Retinal pigment epithelial cell (primary cell): Measurements from ENCODE around the gene ADAMTSL3.
A peak's percentile ranks its signal among the peaks of the same experiment; 100 is the strongest.
"Not testable (repeated sequence)": the region's sequence is repeated elsewhere in the genome, so short reads cannot be mapped to it uniquely, and the experiment has no call there.

Experiments used
- DNase-seq: peaks from one replicate; pipeline ENCODE4 v3.0.0-alpha.2; 2010; ENCODE audit warnings: low read depth
- H3K4me3 ChIP-seq: 2 replicates; pipeline ENCODE4 v1.5.1; 2011; ENCODE audit warnings: mild to moderate bottlenecking, low read length, control low read depth, moderate library complexity
- TF ChIP-seq, protein P1 (sequence below): conservative IDR thresholded peaks from 2 replicates; pipeline ENCODE4 v1.5.1; 2011; ENCODE audit warnings: low read depth, low read length, control low read depth, inconsistent platforms

The ADAMTSL3 gene

DNA sequence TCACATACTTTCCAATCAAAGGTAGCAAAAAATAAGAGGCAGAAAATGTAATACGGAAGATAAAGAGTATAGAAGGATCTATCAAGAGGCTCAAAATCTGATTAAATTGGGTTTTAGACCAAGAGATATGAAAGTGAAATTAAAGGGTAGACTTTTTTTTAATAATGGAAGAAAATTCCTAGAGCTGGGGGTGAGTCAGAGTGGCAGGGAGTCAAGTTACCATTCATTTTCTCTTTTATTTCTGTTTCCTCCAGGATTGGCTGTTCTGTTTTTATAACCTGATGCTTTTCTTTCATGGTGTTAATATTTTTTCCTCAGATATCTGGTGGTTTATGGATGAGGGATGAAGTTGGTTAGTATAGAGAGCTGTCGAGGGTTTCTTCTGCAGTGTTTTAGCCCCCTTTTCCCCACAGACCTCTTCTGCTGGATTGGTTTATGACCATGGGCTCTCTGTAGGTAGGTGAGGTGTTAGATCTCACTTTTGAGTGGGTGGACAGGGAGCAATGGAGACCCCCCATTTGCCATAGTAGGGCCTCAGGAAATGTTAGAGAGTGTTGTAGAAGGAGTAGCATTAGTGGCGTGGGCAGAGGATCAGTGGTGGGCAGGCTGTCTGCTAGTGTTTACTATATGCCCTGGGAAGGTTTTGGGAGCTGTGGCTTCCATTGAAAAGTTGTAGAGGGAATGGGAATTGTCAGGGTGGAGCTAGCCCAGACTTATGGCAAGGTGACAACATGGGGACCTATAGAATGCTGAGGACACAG, 380.1 kb downstream of the ADAMTSL3 start:
- no peak overlapping the region for H3K4me3 ChIP-seq
- TF ChIP-seq, protein P1, sequence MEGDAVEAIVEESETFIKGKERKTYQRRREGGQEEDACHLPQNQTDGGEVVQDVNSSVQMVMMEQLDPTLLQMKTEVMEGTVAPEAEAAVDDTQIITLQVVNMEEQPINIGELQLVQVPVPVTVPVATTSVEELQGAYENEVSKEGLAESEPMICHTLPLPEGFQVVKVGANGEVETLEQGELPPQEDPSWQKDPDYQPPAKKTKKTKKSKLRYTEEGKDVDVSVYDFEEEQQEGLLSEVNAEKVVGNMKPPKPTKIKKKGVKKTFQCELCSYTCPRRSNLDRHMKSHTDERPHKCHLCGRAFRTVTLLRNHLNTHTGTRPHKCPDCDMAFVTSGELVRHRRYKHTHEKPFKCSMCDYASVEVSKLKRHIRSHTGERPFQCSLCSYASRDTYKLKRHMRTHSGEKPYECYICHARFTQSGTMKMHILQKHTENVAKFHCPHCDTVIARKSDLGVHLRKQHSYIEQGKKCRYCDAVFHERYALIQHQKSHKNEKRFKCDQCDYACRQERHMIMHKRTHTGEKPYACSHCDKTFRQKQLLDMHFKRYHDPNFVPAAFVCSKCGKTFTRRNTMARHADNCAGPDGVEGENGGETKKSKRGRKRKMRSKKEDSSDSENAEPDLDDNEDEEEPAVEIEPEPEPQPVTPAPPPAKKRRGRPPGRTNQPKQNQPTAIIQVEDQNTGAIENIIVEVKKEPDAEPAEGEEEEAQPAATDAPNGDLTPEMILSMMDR, result no peak
- no peak for DNase-seq

DNA sequence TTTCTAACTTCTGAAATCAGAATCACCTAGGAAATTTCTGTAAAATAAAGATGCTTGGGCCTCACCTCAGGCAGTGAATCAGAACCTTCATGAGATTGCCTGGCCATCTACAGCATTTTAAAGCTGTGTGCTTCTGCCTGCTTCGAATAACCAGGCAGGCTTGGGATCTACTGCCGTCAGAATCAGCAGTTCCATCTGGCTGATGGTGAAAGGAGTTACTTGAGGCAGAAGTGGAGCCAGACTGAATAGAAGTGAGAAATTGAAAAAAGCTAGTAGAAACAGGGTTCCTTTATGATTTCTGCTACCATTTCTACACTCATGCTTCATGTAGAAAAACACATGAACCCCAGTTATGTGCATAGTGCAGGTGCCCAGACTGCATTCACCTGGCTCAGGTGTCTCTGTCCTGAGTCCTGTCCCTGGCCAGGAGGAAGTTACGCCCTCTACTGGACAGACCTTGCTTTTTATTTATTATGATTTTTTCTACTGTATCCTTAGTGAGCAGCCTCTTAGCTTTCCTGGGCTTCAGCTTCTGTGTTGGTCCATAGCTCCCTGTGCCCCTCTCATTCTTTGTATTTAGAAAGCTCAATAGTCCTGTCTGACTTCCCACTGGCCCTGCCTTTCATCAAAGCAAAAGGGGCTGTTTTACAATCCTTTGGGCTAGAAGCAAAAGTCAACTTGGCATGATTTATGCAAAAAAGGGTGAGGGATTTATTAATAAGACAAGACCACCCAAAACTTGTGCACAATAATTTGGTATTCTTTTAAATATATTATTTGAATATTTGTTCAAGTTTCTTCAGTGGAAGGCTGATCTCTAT, 380.9 kb downstream of the ADAMTSL3 start:
- TF ChIP-seq, protein P1, result peak; percentile 61
- no peak for DNase-seq
- no peak overlapping the region for H3K4me3 ChIP-seq

DNA sequence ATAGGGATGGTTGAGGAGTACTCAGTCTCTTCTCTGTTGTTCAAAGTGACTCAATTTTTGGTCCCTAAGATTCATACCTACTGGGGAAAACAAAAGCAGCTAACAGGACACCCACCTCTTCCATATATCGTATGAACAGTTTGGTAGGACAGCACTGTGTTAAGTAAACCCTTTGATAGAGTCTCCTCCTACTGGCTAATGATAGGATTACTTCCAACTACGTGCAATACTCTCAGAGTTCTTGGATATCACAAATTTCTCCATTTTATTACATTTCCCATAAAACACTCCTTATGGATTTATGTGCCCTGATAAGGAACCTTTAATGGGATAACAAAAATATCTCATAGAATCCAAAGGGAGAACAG, 381.5 kb downstream of the ADAMTSL3 start:
- TF ChIP-seq, protein P1, result peak; percentile 77
- peak; percentile 22 for DNase-seq
- no peak overlapping the region for H3K4me3 ChIP-seq

DNA sequence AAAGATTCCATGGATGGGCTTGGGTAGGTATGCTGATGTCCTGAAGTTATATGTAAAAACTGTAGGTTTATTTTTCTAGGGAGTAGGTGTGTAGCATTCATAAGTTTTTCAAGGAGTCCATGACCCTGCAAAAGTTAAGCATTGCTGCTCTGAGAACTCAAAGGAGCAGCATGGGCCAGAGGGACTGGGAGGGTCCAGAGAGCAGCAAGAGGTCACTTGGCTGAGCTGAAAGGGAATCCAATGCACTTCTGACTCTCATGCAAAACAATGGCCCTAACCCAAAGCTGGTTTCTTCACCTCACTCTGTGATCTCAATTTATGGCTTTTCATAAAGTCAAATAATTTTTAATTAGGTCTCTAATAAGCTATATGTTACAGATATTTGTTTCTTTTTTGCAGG, 383.4 kb downstream of the ADAMTSL3 start:
- TF ChIP-seq, protein P1, result no peak
- no peak for DNase-seq
- no peak overlapping the region for H3K4me3 ChIP-seq

DNA sequence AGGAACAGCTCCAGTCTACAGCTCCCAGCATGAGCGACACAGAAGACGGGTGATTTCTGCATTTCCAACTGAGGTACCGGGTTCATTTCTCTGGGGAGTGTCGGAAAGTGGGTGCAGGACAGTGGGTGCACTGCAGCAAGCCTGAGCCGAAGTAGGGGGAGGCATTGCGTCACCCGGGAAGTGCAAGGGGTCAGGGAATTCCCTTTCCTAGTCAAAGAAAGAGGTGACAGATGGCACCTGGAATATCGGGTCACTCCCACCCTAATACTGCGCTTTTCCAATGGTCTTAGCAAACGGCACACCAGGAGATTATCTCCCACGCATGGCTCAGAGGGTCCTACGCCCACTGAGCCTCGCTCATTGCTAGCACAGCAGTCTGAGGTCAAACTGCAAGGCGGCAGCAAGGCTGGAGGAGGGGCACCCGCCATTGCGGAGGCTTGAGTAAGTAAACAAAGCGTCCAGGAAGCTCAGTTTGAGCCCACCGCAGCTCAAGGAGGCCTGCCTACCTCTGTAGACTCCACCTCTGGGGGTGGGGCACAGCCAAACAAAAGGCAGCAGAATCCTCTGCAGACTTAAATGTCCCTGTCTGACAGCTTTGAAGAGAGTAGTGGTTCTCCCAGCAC, 388.6 kb downstream of the ADAMTSL3 start:
- DNase-seq, H3K4me3 ChIP-seq: not testable (repeated sequence)

DNA sequence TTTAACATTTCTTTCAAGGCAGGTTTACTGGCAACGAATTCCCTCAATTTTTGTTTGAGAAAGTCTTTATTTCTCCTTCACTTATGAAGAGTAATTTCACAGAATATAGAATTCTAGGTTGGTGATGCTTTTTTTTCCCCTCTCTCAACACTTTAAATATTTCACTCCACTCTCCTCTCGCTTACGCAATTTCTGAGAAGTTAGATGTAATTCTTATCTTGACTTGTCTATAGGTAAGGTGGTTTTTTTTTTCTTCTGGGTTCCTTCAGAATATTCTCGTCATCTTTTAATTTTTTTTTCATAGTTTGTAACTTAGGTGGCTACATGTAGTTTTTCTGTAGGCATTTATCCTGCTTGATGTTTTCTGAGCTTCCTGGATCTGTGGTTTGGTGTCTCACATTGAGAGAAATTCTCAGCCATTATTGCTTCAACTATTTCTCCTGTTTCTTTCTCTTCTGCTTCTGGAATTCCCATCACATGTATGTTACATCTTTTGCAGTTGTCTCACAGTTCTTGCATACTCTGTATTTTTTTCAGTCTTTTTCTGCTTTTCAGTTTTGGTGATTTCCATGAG, 392.2 kb downstream of the ADAMTSL3 start:
- TF ChIP-seq, protein P1, result no peak
- DNase-seq, result no peak
- no peak overlapping the region for H3K4me3 ChIP-seq

DNA sequence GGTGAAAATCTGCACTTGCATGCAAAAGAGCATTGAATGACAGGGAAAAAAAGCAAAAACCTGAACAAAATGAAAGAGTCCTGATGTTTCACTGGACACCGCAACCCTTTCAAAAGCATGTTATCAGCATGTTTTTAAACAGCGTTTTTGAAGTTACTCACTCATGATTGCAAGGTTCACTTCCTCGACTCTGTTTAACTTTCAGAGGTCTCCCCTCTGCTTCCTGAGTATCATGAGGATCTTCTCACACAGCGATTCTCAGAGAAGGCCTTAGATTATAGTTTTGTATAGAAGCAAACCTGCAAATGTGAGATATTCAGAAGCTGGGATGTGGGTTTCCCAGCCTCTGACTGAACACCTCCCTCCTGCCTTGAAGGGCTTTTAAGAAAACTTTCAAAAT, 395.6 kb downstream of the ADAMTSL3 start:
- H3K4me3 ChIP-seq, DNase-seq: not testable (repeated sequence)

DNA sequence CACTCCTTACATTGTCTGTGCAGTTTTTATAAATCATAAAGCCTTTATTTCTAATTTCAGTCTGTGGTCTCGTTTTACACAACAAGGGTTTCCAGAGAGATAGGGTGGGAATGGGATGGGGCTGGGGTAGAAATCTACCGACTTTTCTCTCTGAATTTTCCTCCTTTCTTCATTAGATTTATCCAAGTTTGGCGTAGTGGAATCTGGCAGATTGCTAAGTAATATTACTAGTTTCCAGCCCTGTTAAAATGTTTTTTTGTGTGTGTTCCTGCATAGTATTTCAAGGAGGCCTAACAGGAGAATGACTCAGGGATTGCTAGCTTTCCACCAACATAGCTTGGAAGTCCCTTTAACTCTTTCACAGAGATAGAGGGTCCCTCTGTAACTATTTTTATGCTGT, 396.2 kb downstream of the ADAMTSL3 start:
- TF ChIP-seq, protein P1, result no peak
- DNase-seq, result no peak
- H3K4me3 ChIP-seq, result no peak overlapping the region

DNA sequence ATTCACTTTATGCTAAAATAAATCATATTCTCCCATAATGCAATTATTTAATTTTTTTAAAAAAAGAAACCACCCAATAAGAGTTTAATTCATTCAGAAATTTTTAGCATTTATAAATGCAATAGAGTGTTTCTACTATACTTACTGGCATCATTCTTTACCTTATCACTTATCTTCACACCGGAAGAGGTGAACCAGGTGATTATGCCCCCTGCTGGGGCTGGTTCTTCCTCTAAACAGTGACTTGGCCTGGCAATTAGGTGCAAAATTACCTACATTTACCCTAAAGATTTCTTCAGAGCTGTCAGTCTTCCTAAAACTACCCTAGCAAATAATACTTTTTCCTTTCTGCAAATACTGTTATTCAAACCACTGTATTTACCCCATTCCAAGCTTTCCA, 397.2 kb downstream of the ADAMTSL3 start:
- not testable (repeated sequence) for DNase-seq, H3K4me3 ChIP-seq
